B cell (primary cell): ENCODE measurements around the gene ART4.

Source experiments
- CTCF ChIP-seq: fragments of 200-600 bp; IDR thresholded peaks from one replicate; pipeline ENCODE4 v1.8.0; 2022; ENCODE audit warnings: antibody characterized with exemption, mild to moderate bottlenecking
- EZH2 ChIP-seq: IDR thresholded peaks from 2 replicates; pipeline ENCODE4 v1.6.1; 2012; ENCODE audit warnings: borderline replicate concordance, low read depth, mild to moderate bottlenecking, moderate library complexity, low read length; ENCODE audit not compliant: insufficient read depth, poor library complexity, severe bottlenecking

GRCh38 chr12:14833952-14834351, 9.4 kb downstream of the ART4 start:
- no peak for TF ChIP-seq CTCF
- TF ChIP-seq EZH2, result no peak
